Mucosa of descending colon (tissue), 3 donors: ENCODE measurements around the gene ASNSD1. TPM values are rescaled to one million over a fixed set of nuclear protein-coding genes. Genes with fewer than 3 reads are reported as not detected.
"Not testable (repeated sequence)": the region's sequence is repeated elsewhere in the genome, so short reads cannot be mapped to it uniquely, and the experiment has no call there.

Experiments used
- ATAC-seq: fragments of 200-7000 bp; cut with Tn5 transposase; one replicate; pipeline ENCODE4 v1.9.1; 2020; ENCODE audit warnings: mild to moderate bottlenecking, moderate library complexity
- DNase-seq, 3 donors: peaks; one replicate each; pipeline ENCODE4 v3.0.0-alpha.2; 2020
- H3K36me3 ChIP-seq: fragments of 200-600 bp; one replicate; pipeline ENCODE4 v1.8.0; 2021; ENCODE audit warnings: low read depth, mild to moderate bottlenecking
- H3K4me1 ChIP-seq: fragments of 200-600 bp; one replicate; pipeline ENCODE4 v1.8.0; 2021; ENCODE audit warnings: low read depth, mild to moderate bottlenecking
- H3K4me3 ChIP-seq: fragments of 200-600 bp; one replicate; pipeline ENCODE4 v1.8.0; 2021; ENCODE audit warnings: mild to moderate bottlenecking
- H3K9me3 ChIP-seq: fragments of 200-600 bp; one replicate; pipeline ENCODE4 v1.8.0; 2021; ENCODE audit warnings: mild to moderate bottlenecking
- intact Hi-C, 2 donors: fragments of 100-400 bp; cut with DNase I in 1 of 2; cut with micrococcal nuclease in 1 of 2; formaldehyde crosslinking; loops; one replicate each; pipeline versions ENCODE4 v1.11.0 to v1.11.1; 2022; cut with DNase I, micrococcal nuclease
- total RNA-seq, 3 donors: library from RNA; stranded (reverse); fragmentation: NEBNext Ultra II Directional in 2 of 3; extraction: Animal tissue kit (Norgen Biotek cat#: 25700) in 2 of 3; gene quantifications; one replicate each; pipeline versions ENCODE4 v1.2.1 to v1.2.4, GENCODE V29; 2021 to 2023
- TF ChIP-seq, protein P1 (sequence below): fragments of 200-600 bp; IDR thresholded peaks from one replicate; pipeline ENCODE4 v1.8.0; 2022; ENCODE audit warnings: antibody characterized with exemption, mild to moderate bottlenecking
- donor health status: DM: no; HTN: no; CAD: no; lungs with moderate emphysema.
- donor health status: DM: no; HTN: no; CAD: no.
- donor health status: DM: no; HTN: yes; CAD: no.

The ASNSD1 gene
- total RNA-seq, 3 donors from 2014 or later: 19.0 to 40.2 (median 19.1) TPM

GRCh38 chr2:189698020-189698887, 37.0 kb downstream of the ASNSD1 start:
- peak; percentile 85 for ATAC-seq
- no peaks in the 10 kb centered on the region for H3K9me3 ChIP-seq
- no peak overlapping the region for H3K4me3 ChIP-seq
- TF ChIP-seq, protein P1, sequence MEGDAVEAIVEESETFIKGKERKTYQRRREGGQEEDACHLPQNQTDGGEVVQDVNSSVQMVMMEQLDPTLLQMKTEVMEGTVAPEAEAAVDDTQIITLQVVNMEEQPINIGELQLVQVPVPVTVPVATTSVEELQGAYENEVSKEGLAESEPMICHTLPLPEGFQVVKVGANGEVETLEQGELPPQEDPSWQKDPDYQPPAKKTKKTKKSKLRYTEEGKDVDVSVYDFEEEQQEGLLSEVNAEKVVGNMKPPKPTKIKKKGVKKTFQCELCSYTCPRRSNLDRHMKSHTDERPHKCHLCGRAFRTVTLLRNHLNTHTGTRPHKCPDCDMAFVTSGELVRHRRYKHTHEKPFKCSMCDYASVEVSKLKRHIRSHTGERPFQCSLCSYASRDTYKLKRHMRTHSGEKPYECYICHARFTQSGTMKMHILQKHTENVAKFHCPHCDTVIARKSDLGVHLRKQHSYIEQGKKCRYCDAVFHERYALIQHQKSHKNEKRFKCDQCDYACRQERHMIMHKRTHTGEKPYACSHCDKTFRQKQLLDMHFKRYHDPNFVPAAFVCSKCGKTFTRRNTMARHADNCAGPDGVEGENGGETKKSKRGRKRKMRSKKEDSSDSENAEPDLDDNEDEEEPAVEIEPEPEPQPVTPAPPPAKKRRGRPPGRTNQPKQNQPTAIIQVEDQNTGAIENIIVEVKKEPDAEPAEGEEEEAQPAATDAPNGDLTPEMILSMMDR: no peak
- peak in 1 of 3 donors; percentile 87 for DNase-seq
- H3K36me3 ChIP-seq: no peaks in the 10 kb centered on the region
- peaks cover 4% of the 10 kb centered on the region for H3K4me1 ChIP-seq
- intact Hi-C loops: loop anchor here in 1 of 2 donors (5.0 kb wide), 1 partner anchor 36 kb away; the partner anchor contains the start of gene ASNSD1

DNA sequence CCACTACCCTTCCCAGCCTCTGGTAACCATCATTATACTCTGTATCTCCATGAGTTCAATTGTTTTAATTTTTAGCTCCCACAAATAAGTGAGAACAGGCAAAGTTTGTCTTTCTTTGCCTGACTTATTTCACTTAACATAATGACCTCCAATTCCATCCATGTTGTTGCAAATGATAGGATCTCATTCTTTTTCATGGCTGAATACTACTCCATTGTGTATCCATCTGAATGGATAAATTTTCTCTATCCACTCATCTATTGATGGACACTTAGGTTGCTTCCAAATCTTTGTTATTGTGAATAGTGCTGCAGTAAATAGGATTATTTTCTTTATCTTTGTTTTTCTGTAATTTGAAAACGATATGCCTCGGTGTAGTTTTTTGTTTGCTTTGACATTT, 39.4 kb downstream of the ASNSD1 start:
- DNase-seq (no peak), ATAC-seq (no peak)
- intact Hi-C loops: no loop called here
- H3K9me3 ChIP-seq: no peaks in the 10 kb centered on the region
- H3K4me3 ChIP-seq: no peak overlapping the region
- peaks cover 4% of the 10 kb centered on the region for H3K4me1 ChIP-seq
- TF ChIP-seq, protein P1: no peak
- no peaks in the 10 kb centered on the region for H3K36me3 ChIP-seq

GRCh38 chr2:189702071-189702470, 40.8 kb downstream of the ASNSD1 start:
- ATAC-seq: no peak
- Histone ChIP-seq H3K9me3 (no peaks in the 10 kb centered on the region), H3K4me1 (peaks cover 4% of the 10 kb centered on the region), H3K36me3 (no peaks in the 10 kb centered on the region), H3K4me3 (no peak overlapping the region)
- TF ChIP-seq, protein P1: no peak
- intact Hi-C loops: no loop called here
- no peak for DNase-seq

DNA sequence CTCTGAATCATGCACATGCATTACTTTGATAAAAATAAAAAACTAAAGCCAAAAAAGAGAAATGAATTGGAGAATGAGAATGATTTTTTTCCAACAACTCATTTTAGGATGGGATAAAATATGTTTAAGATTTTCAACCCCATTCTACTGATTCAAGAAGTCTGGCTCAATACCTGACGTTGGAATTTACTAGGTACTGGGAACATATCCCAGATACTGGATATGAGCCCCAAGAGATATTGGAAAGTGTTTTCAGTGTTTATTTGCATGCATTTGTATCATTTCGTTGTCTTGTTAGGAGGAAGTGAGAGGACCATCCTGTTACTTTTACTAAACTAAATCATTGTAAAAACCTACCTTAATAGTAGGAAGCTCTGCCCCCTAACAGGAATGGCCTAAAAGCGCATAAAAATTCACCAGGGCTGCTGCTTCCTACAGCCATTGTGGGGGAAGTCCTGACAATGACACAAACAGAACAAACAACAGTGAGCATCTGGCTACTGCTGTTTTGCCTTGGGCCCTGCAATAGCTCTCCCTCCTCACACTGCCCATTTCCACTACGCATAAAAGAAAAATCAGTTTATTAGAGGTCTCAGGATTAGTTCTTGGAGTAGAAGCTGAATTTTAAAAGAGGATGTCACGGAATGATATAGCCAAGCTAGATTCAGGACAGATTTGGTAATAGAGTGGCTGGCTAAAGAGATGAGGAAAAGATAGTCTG, 48.4 kb downstream of the ASNSD1 start:
- DNase-seq: no peak
- intact Hi-C loops: no loop called here
- TF ChIP-seq, protein P1: no peak
- no peaks in the 10 kb centered on the region for H3K4me1 ChIP-seq
- no peak for ATAC-seq
- no peak overlapping the region for H3K4me3 ChIP-seq
- H3K9me3 ChIP-seq: no peaks in the 10 kb centered on the region
- no peaks in the 10 kb centered on the region for H3K36me3 ChIP-seq

GRCh38 chr2:189717593-189717992, 56.3 kb downstream of the ASNSD1 start:
- H3K36me3 ChIP-seq, ATAC-seq, H3K4me3 ChIP-seq, intact Hi-C loops, H3K9me3 ChIP-seq, H3K4me1 ChIP-seq, DNase-seq: not testable (repeated sequence)

GRCh38 chr2:189719571-189719970, 58.3 kb downstream of the ASNSD1 start:
- no peaks in the 10 kb centered on the region for H3K9me3 ChIP-seq
- intact Hi-C loops: no loop called here
- H3K36me3 ChIP-seq: no peaks in the 10 kb centered on the region
- no peak for DNase-seq
- H3K4me3 ChIP-seq: no peak overlapping the region
- no peak for ATAC-seq
- H3K4me1 ChIP-seq: no peaks in the 10 kb centered on the region
- TF ChIP-seq, protein P1: no peak
